Keratinocyte (primary cell): ENCODE results near the gene TMEM176B. TPM values are rescaled to one million over a fixed set of nuclear protein-coding genes. Genes with fewer than 3 reads are reported as not detected.

Source experiments
- DNase-seq: peaks from one replicate; pipeline ENCODE4 v3.0.0-alpha.2; 2011; ENCODE audit warnings: low read depth, missing footprints, low spot score
- FAIRE-seq: peaks from 2 replicates; lab custom pipeline; 2011; peaks lifted over from hg19 to GRCh38; lab: Jason Lieb, UNC
- H2AFZ ChIP-seq: 2 replicates; pipeline ENCODE4 v1.6.0; 2012; ENCODE audit warnings: low read length, control low read depth, inconsistent platforms; ENCODE audit not compliant: control insufficient read depth
- H3K27ac ChIP-seq: 2 replicates; pipeline ENCODE4 v1.5.1; 2011; ENCODE audit warnings: low read length; ENCODE audit not compliant: control insufficient read depth, insufficient read depth
- H3K27me3 ChIP-seq: 3 replicates; pipeline ENCODE4 v1.6.0; 2011; ENCODE audit warnings: low read length; ENCODE audit not compliant: control insufficient read depth, insufficient read depth; ENCODE audit errors: extremely low read depth
- H3K36me3 ChIP-seq, 2 experiments: 2 replicates in 1 of 2; 3 replicates in 1 of 2; pipeline ENCODE4 v1.5.1; 2011; ENCODE audit warnings: low read length in 2 of 2, mild to moderate bottlenecking in 1 of 2; ENCODE audit not compliant: control insufficient read depth in 2 of 2, insufficient read depth in 2 of 2; ENCODE audit errors: extremely low read depth in 1 of 2
- H3K4me1 ChIP-seq: 3 replicates; pipeline ENCODE4 v1.5.1; 2011; ENCODE audit warnings: low read length; ENCODE audit not compliant: control insufficient read depth, insufficient read depth; ENCODE audit errors: extremely low read depth
- H3K4me2 ChIP-seq: 3 replicates; pipeline ENCODE4 v1.6.0; 2011; ENCODE audit warnings: low read depth, low read length; ENCODE audit not compliant: control insufficient read depth, insufficient read depth; ENCODE audit errors: extremely low read depth
- H3K4me3 ChIP-seq, 3 experiments: fragments of 200-600 bp in 1 of 3; sonication (generic) in 1 of 3; 2 replicates in 2 of 3; 3 replicates in 1 of 3; pipeline ENCODE4 v1.5.1; 2011 to 2016; ENCODE audit warnings: low read length in 3 of 3, mild to moderate bottlenecking in 3 of 3, control low read depth in 2 of 3, inconsistent platforms in 1 of 3, low read depth in 1 of 3, mixed read lengths in 1 of 3, mixed run types in 1 of 3, moderate library complexity in 1 of 3; ENCODE audit not compliant: control insufficient read depth in 2 of 3, insufficient read depth in 2 of 3; ENCODE audit errors: extremely low read depth in 1 of 3
- H3K79me2 ChIP-seq: 2 replicates; pipeline ENCODE4 v1.6.0; 2012; ENCODE audit warnings: low read length; ENCODE audit not compliant: control insufficient read depth, insufficient read depth
- H3K9ac ChIP-seq: 3 replicates; pipeline ENCODE4 v1.6.0; 2011; ENCODE audit warnings: low read length; ENCODE audit not compliant: control insufficient read depth, insufficient read depth; ENCODE audit errors: extremely low read depth
- H3K9me1 ChIP-seq: 3 replicates; pipeline ENCODE4 v1.6.0; 2011; ENCODE audit warnings: low read length; ENCODE audit not compliant: control insufficient read depth, insufficient read depth; ENCODE audit errors: extremely low read depth
- H3K9me3 ChIP-seq: 2 replicates; pipeline ENCODE4 v1.5.1; 2012; ENCODE audit warnings: low read depth, low read length; ENCODE audit not compliant: control insufficient read depth
- H4K20me1 ChIP-seq: 3 replicates; pipeline ENCODE4 v1.6.0; 2011; ENCODE audit warnings: low read length; ENCODE audit not compliant: control insufficient read depth, insufficient read depth; ENCODE audit errors: extremely low read depth
- EZH2 ChIP-seq: IDR thresholded peaks from one replicate; pipeline ENCODE4 v1.6.1; 2012; ENCODE audit warnings: inconsistent platforms, mild to moderate bottlenecking, low read length, moderate library complexity
- dilution Hi-C: fragments of 300-500 bp; cut with MboI; formaldehyde crosslinking; loops from one replicate; pipeline ENCODE4 v1.7.0; 2020; ENCODE audit warnings: low sequenced_read_pairs; ENCODE audit not compliant: extremely low pct_ligation_motif_present
- polyA plus RNA-seq, 5 experiments: library from polyadenylated mRNA; depleted of rRNA in 3 of 5; stranded (reverse) in 3 of 5; stranded (forward) in 1 of 5; unstranded in 1 of 5; fragments of >200 nt; gene quantifications; 1 replicate in 1 of 5; 2 replicates in 3 of 5; 3 replicates in 1 of 5; pipeline versions ENCODE4 v1.2.1 to v1.2.3, GENCODE V29; 2011 to 2012; ENCODE audit warnings: missing spikeins in 2 of 5, low read depth in 1 of 5, low replicate concordance in 1 of 5
- TF ChIP-seq, protein P1 (sequence below), 3 experiments: IDR thresholded peaks in 1 of 3; conservative IDR thresholded peaks in 1 of 3; optimal IDR thresholded peaks in 1 of 3; 2 replicates in 2 of 3; 3 replicates in 1 of 3; pipeline versions ENCODE3 to v1.5.1; 2011; ENCODE audit warnings: low read length in 3 of 3, mild to moderate bottlenecking in 3 of 3, moderate library complexity in 2 of 3, control low read depth in 1 of 3, inconsistent platforms in 1 of 3; ENCODE audit not compliant: insufficient read depth in 2 of 3; ENCODE audit errors: extremely low read depth in 1 of 3

The TMEM176B gene
- polyA plus RNA-seq, 1 donor (not counting 4 experiments of a cell fraction or from before 2014, with no cell fraction given) = not detected

DNA sequence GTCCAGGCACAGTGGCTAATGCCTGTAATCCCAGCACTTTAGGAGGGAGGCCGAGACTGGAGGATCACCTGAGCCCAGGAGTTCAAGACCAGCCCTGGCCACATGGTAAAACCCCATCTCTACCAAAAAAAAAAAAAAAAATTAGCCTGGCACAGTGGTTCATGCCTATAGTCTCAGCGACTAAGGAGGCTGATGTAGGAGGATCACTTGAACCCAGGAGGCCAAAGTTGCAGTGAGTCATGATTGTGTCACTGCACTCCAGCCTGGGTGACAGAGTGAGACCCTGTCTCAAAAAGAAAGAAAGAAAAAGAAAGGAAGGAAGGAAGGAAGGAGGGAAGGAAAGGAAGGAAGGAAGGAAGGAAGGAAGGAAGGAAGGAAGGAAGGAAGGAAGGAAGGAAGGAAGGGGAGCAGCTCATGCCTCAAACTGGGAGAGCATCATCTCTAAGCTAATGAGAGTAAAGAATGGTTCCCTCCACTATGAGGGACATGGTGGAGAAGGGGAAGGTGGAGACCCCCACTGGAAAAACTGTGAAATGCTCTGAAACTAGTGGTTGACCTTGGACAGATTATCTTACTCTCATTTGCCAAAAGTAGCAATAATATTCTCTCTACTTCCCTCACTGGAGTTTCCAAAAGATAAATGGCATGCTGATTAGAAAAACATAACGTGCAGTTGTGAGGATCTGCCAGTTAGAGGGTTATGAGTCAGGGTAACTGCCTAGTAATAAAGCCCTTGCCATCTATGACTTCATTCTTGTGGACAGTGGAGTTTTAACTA is 46.1 kb downstream of the TMEM176B start:
- FAIRE-seq = no peak
- Histone ChIP-seq H3K27me3 (no peaks in the 10 kb centered on the region), H3K27ac (no peak overlapping the region), H3K9me1 (no peaks in the 10 kb centered on the region), H2AFZ (no peak overlapping the region), H4K20me1 (no peaks in the 10 kb centered on the region), H3K9me3 (no peaks in the 10 kb centered on the region), H3K36me3 (no peaks in the 10 kb centered on the region), H3K79me2 (no peaks in the 10 kb centered on the region), H3K4me1 (no peaks in the 10 kb centered on the region), H3K4me2 (no peak overlapping the region), H3K4me3 (no peak overlapping the region), H3K9ac (no peak overlapping the region)
- TF ChIP-seq, protein P1, sequence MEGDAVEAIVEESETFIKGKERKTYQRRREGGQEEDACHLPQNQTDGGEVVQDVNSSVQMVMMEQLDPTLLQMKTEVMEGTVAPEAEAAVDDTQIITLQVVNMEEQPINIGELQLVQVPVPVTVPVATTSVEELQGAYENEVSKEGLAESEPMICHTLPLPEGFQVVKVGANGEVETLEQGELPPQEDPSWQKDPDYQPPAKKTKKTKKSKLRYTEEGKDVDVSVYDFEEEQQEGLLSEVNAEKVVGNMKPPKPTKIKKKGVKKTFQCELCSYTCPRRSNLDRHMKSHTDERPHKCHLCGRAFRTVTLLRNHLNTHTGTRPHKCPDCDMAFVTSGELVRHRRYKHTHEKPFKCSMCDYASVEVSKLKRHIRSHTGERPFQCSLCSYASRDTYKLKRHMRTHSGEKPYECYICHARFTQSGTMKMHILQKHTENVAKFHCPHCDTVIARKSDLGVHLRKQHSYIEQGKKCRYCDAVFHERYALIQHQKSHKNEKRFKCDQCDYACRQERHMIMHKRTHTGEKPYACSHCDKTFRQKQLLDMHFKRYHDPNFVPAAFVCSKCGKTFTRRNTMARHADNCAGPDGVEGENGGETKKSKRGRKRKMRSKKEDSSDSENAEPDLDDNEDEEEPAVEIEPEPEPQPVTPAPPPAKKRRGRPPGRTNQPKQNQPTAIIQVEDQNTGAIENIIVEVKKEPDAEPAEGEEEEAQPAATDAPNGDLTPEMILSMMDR (optimal IDR thresholded peaks at IDR 0.05 in 1 of 3, IDR thresholded peaks at IDR 0.05 in 1 of 3, conservative IDR thresholded peaks at IDR 0.05 in 1 of 3; ENCODE audit: extremely low read depth in 1 of 3, insufficient read depth in 2 of 3, low read length in 3 of 3) = peak in 1 of 3 experiments; percentile 19
- TF ChIP-seq EZH2 = no peak
- dilution Hi-C loops = no loop called here
- no peak for DNase-seq

DNA sequence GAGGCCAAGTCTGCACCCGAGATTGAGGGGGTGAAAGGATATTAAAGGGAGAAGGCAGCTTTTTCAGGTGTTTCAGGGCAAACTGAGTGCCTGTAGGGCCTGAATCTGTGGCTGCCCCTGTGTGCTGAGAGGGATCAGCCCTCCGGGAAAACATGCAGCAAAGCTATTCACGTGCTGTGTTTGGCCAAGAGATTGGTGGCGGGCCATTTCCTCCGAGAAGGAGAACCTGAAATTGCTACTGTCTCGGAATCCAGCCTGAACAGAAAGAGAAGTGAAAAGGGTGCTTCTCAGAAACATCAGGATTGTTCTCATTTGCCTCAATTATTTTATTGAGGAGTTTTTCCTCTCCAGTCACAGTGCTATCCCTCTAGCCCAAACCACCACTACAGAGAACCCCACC is 46.9 kb downstream of the TMEM176B start:
- no peak for FAIRE-seq
- Histone ChIP-seq H3K4me1 (no peaks in the 10 kb centered on the region), H3K9me3 (no peaks in the 10 kb centered on the region), H3K79me2 (no peaks in the 10 kb centered on the region), H3K27me3 (no peaks in the 10 kb centered on the region), H3K36me3 (no peaks in the 10 kb centered on the region), H3K4me3 (no peak overlapping the region), H3K9me1 (no peaks in the 10 kb centered on the region), H4K20me1 (no peaks in the 10 kb centered on the region), H3K27ac (no peak overlapping the region), H3K4me2 (no peak overlapping the region), H2AFZ (no peak overlapping the region), H3K9ac (no peak overlapping the region)
- dilution Hi-C loops = no loop called here
- TF ChIP-seq, protein P1 (optimal IDR thresholded peaks at IDR 0.05 in 1 of 3, IDR thresholded peaks at IDR 0.05 in 1 of 3, conservative IDR thresholded peaks at IDR 0.05 in 1 of 3; ENCODE audit: extremely low read depth in 1 of 3, insufficient read depth in 2 of 3, low read length in 3 of 3) = no peak
- no peak for TF ChIP-seq EZH2
- DNase-seq = no peak
